Body of pancreas (tissue), 4 donors: ENCODE data around the gene TMEM14A. TPM values are rescaled to one million over a fixed set of nuclear protein-coding genes. Genes with fewer than 3 reads are reported as not detected.

Experiments used
- ATAC-seq: fragments of 150-250 bp; one replicate; pipeline ENCODE4 v1.9.1; 2016
- DNase-seq, 4 donors: peaks; one replicate each; pipeline ENCODE4 v3.0.0-alpha.2; 2019
- H3K27ac ChIP-seq, 4 donors: fragments of 200-600 bp; sonication (generic); 1 replicate in 3 of 4; 2 replicates in 1 of 4; pipeline versions ENCODE4 v1.5.1 to v1.6.1; 2016 to 2019; ENCODE audit warnings: mild to moderate bottlenecking in 1 of 4, mixed read lengths in 1 of 4, moderate library complexity in 1 of 4
- H3K27me3 ChIP-seq, 2 donors: fragments of 200-600 bp; sonication (generic); one replicate each; pipeline ENCODE4 v1.6.0; 2016; ENCODE audit warnings: mild to moderate bottlenecking in 1 of 2
- H3K36me3 ChIP-seq, 2 donors: fragments of 200-600 bp; sonication (generic); replicated peaks in 1 of 2; 2 replicates each; pipeline ENCODE4 v1.5.1; 2016; ENCODE audit warnings: low read depth in 2 of 2; ENCODE audit not compliant: insufficient read depth in 1 of 2
- H3K4me1 ChIP-seq: fragments of 200-600 bp; sonication (generic); one replicate; pipeline ENCODE4 v1.6.0; 2016
- H3K4me3 ChIP-seq, 2 donors: fragments of 200-600 bp; sonication (generic); 1 replicate in 1 of 2; 2 replicates in 1 of 2; pipeline ENCODE4 v1.5.1; 2016 to 2019
- H3K9me3 ChIP-seq, 3 donors: fragments of 200-600 bp; sonication (generic); 1 replicate in 2 of 3; 2 replicates in 1 of 3; pipeline ENCODE4 v1.5.1; 2016
- POLR2A ChIP-seq, 3 donors: fragments of 450-650 bp; IDR thresholded peaks; one replicate each; pipeline ENCODE4 v1.6.1; 2016; ENCODE audit warnings: antibody characterized with exemption in 3 of 3, mild to moderate bottlenecking in 2 of 3
- WGBS, 2 donors: methylation state at CpG; one replicate each; pipeline ENCODE4 v1.1.5; 2017; 5-methylcytosine and 5-hydroxymethylcytosine counted together
- intact Hi-C: fragments of 100-400 bp; cut with DNase I; formaldehyde crosslinking; loops from one replicate; pipeline ENCODE4 v1.15.1; 2023
- total RNA-seq, 2 donors: library from RNA; depleted of rRNA; stranded (reverse); fragments of >200 nt; gene quantifications; one replicate each; pipeline ENCODE4 v1.1.0, GENCODE V29; 2016
- TF ChIP-seq, protein P1 (sequence below), 7 experiments: fragments of 450-650 bp in 4 of 7; fragments of 200-600 bp in 3 of 7; sonication (generic) in 3 of 7; IDR thresholded peaks; one replicate each; pipeline ENCODE4 v1.5.1; 2016 to 2019; ENCODE audit warnings: antibody characterized with exemption in 7 of 7

The TMEM14A gene
- total RNA-seq, 2 donors from 2014 or later, result 14.8 to 33.2 TPM

- ATAC-seq (no peak), DNase-seq (no peak)
- Histone ChIP-seq H3K9me3 (no peaks in the 10 kb centered on the region), H3K4me3 (no peak overlapping the region), H3K27me3 (no peaks in the 10 kb centered on the region), H3K36me3 (no peaks in the 10 kb centered on the region), H3K4me1 (peaks cover 6% of the 10 kb centered on the region), H3K27ac (no peak overlapping the region)
- intact Hi-C loops, result no loop called here
- TF ChIP-seq, protein P1, sequence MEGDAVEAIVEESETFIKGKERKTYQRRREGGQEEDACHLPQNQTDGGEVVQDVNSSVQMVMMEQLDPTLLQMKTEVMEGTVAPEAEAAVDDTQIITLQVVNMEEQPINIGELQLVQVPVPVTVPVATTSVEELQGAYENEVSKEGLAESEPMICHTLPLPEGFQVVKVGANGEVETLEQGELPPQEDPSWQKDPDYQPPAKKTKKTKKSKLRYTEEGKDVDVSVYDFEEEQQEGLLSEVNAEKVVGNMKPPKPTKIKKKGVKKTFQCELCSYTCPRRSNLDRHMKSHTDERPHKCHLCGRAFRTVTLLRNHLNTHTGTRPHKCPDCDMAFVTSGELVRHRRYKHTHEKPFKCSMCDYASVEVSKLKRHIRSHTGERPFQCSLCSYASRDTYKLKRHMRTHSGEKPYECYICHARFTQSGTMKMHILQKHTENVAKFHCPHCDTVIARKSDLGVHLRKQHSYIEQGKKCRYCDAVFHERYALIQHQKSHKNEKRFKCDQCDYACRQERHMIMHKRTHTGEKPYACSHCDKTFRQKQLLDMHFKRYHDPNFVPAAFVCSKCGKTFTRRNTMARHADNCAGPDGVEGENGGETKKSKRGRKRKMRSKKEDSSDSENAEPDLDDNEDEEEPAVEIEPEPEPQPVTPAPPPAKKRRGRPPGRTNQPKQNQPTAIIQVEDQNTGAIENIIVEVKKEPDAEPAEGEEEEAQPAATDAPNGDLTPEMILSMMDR (IDR thresholded peaks at IDR 0.05), result no peak
- TF ChIP-seq POLR2A (IDR thresholded peaks at IDR 0.05), result no peak
- 77 to 84% methylated on average over 5 of the region's 5 CpGs for WGBS, 2 donors
Observed at GRCh38 chr6:52640916-52641315, 30.0 kb upstream of the TMEM14A start.

DNA sequence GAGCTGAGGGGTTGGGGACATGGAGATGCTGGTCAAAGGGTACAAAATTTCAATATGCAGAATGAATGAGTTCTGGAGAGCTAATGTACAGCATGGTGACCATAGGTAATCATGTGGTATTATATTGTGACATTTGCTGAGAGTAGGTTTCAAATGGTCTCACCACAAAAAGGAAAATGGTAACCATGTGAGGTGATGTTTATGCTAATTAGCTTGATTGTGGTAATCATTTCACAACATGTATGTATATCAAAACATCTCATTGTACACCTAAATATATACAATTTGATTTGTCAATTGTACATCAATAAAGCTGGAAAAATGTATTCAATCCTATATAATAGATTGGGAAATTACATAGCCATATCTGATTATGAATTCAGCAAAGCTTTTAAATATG lies 29.5 kb upstream of the TMEM14A start:
- Histone ChIP-seq H3K4me3 (no peak overlapping the region), H3K27ac (no peak overlapping the region), H3K9me3 (no peaks in the 10 kb centered on the region), H3K27me3 (no peaks in the 10 kb centered on the region), H3K36me3 (no peaks in the 10 kb centered on the region), H3K4me1 (peaks cover 6% of the 10 kb centered on the region)
- TF ChIP-seq, protein P1 (IDR thresholded peaks at IDR 0.05), result no peak
- no peak for TF ChIP-seq POLR2A (IDR thresholded peaks at IDR 0.05)
- DNase-seq (no peak), ATAC-seq (no peak)
- intact Hi-C loops, result no loop called here

- intact Hi-C loops, result no loop called here
- Histone ChIP-seq H3K9me3 (no peaks in the 10 kb centered on the region), H3K27me3 (no peaks in the 10 kb centered on the region), H3K36me3 (no peaks in the 10 kb centered on the region), H3K4me3 (no peak overlapping the region), H3K4me1 (peaks cover 6% of the 10 kb centered on the region), H3K27ac (no peak overlapping the region)
- no peak for TF ChIP-seq POLR2A (IDR thresholded peaks at IDR 0.05)
- TF ChIP-seq, protein P1 (IDR thresholded peaks at IDR 0.05), result no peak
- DNase-seq, result no peak
- no peak for ATAC-seq
- WGBS, 2 donors, result 66 to 68% methylated on average over 3 of the region's 3 CpGs
Observed at GRCh38 chr6:52641826-52642225, 29.1 kb upstream of the TMEM14A start.

DNA sequence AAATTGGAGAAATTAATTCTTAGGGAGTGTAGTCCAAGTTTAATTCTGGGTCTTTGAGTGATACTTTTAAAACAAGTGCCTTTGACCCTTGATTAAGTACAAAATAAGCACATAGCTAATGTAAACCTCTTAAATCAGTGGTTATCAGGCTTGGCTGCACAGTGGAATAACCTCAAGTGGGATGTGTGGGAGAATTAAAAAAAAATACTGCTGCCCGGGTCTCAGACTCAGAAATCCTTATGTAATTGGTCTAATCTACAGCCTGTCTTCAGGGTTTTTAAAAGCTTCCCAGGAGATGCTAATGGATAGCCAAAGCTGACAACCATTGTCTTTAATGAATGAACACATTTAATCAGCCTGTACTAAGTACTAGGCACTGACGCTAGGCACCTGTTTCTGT lies 28.5 kb upstream of the TMEM14A start:
- DNase-seq, result no peak
- WGBS, 2 donors, result 60 to 81% methylated on average over 2 of the region's 2 CpGs
- peaks cover 6% of the 10 kb centered on the region for H3K4me1 ChIP-seq
- no peak overlapping the region for H3K27ac ChIP-seq
- no peaks in the 10 kb centered on the region for H3K36me3 ChIP-seq
- no peaks in the 10 kb centered on the region for H3K9me3 ChIP-seq
- H3K27me3 ChIP-seq, result no peaks in the 10 kb centered on the region
- no peak overlapping the region for H3K4me3 ChIP-seq
- ATAC-seq, result no peak
- TF ChIP-seq, protein P1 (IDR thresholded peaks at IDR 0.05), result no peak
- intact Hi-C loops, result no loop called here

DNA sequence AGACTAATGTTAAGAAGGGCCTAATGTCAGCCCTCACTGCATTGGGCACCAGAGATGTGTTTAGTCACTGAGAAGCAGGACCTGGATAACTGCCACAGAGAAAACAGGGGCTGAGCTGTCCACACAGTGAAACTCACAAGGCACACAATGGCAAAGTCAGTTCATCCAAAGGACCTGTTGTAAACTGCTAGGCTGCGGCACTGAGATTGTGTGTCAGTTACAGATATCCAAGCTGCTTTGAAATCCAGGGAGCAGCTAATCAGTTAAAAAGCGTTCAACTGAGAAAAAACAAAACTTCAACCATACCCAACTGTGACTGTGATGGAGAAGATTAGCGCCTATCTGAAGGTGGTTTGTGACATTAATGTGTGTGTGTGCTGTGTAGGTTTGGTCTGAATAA lies 27.8 kb upstream of the TMEM14A start:
- 84 to 90% methylated on average over 3 of the region's 3 CpGs for WGBS, 2 donors
- intact Hi-C loops, result no loop called here
- H3K27me3 ChIP-seq, result no peaks in the 10 kb centered on the region

More for the DNA sequence above, 27.8 kb upstream of the TMEM14A start:
- TF ChIP-seq, protein P1 (IDR thresholded peaks at IDR 0.05), result no peak
- TF ChIP-seq POLR2A (IDR thresholded peaks at IDR 0.05), result no peak
- no peaks in the 10 kb centered on the region for H3K36me3 ChIP-seq
- no peak for DNase-seq
- no peaks in the 10 kb centered on the region for H3K9me3 ChIP-seq
- no peak overlapping the region for H3K27ac ChIP-seq
- peaks cover 6% of the 10 kb centered on the region for H3K4me1 ChIP-seq
- no peak overlapping the region for H3K4me3 ChIP-seq
- ATAC-seq, result no peak
